Measurements from ENCODE around the gene RFTN1. TPM values are rescaled to one million over a fixed set of nuclear protein-coding genes. Genes with fewer than 3 reads are reported as not detected.

Gene RFTN1
- total and polyA plus RNA-seq, 10 of the 15 experiments (the other 5 are each of a cell fraction or from before 2014, with no cell fraction given) = 20.6 to 213 (median 147) TPM

DNA sequence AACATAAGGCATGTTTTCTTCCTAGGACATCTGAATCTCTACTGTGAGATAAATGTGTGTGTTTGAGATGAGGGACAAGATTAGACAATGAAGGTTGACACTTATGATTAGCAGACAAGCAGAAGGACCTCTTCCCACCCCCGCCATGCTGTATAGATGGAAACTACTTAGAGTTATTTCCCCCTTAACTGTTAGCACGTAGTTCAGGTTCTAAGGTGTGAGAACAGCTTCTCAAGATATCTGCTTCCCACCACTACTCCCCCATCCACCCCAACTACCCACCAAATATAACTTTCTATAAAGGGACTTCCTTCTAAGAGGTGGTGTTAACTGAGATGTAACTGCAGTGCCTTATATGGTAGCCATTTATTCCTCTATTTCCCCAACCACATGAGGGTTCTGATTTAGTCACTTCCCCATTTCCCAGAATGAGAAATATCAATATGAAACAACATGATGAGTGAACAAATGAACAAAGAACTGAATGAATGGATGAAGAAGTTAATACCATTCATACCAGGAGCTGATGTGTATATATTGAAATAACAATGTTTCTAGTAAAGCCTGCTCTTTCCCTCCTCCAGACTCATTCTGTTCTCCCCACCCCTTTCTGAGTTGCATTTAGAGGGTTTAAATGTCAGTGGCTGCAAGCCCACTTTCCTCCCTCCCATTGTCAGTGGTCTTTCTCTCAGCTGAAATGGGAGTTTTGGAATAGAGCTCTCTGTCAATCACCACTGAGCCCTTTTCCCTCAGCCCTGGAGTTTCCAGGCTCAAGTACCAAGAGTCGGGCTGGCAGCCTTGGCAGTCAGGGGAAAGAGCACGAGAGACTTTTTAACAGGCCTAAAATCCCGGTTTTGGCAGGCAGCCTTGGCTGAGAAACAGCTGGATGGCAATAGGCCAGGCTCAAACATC lies 7.7 kb upstream of the RFTN1 start (continued):
- TF ChIP-seq ATF7 (IDR thresholded peaks at IDR 0.05; ENCODE audit: low read depth) (peak; percentile 73), HDGF (IDR thresholded peaks at IDR 0.05) (no peak), NRF1 (conservative IDR thresholded peaks at IDR 0.05; ENCODE audit: low read depth, low read length) (no peak), EP300 (IDR thresholded peaks at IDR 0.05; ENCODE audit: borderline replicate concordance in 1 of 2, control insufficient read depth in 1 of 2, low read depth in 2 of 2, low read length in 2 of 2) (peak in 1 of 2 experiments; percentile 87; a peak in 3 of 4 replicates), SRF (IDR thresholded peaks at IDR 0.05; ENCODE audit: low read depth in 2 of 2, low read length in 2 of 2) (peak; percentile 72 to 99), RUNX3 (IDR thresholded peaks at IDR 0.05; ENCODE audit: low read length) (no peak), STAT3 (IDR thresholded peaks at IDR 0.05; ENCODE audit: low read depth, low read length) (no peak), SP1 (IDR thresholded peaks at IDR 0.05; ENCODE audit: low read depth, low read length) (no peak), LARP7 (IDR thresholded peaks at IDR 0.05) (no peak), SPI1 (IDR thresholded peaks at IDR 0.05; ENCODE audit: borderline replicate concordance, insufficient read depth, low read depth, low read length) (peak; percentile 96), IRF4 (IDR thresholded peaks at IDR 0.05; ENCODE audit: low read depth, low read length) (peak; percentile 76), TCF7 (IDR thresholded peaks at IDR 0.05; ENCODE audit: borderline replicate concordance) (peak; percentile 75), ZZZ3 (IDR thresholded peaks at IDR 0.05; ENCODE audit: control insufficient read depth, insufficient read length, low read depth) (no peak), PAX5 (IDR thresholded peaks at IDR 0.05; ENCODE audit: borderline replicate concordance, low read depth, low read length) (peak; percentile 65; the same call in 1 of the 2 replicates), CREB1 (IDR thresholded peaks at IDR 0.05; ENCODE audit: low read depth) (no peak), ZNF622 (IDR thresholded peaks at IDR 0.05) (no peak), IKZF1 (conservative IDR thresholded peaks at IDR 0.05) (peak; percentile 92), SREBF2 (IDR thresholded peaks at IDR 0.05; ENCODE audit: low read length) (no peak), BCL11A (IDR thresholded peaks at IDR 0.05; ENCODE audit: low read depth, low read length) (peak; percentile 71; the same call in 1 of the 2 replicates), TCF12 (IDR thresholded peaks at IDR 0.05; ENCODE audit: low read depth, low read length) (peak; percentile 57; the same call in 1 of the 2 replicates), EED (IDR thresholded peaks at IDR 0.05; ENCODE audit: low read depth) (peak; percentile 86), BRCA1 (IDR thresholded peaks at IDR 0.05; ENCODE audit: low read depth, low read length) (no peak), BHLHE40 (IDR thresholded peaks at IDR 0.05; ENCODE audit: borderline replicate concordance in 1 of 2, low read depth in 2 of 2, low read length in 1 of 2) (peak; percentile 7 to 8; a peak in 1 of 4 replicates)
- TF ChIP-seq, protein P1, sequence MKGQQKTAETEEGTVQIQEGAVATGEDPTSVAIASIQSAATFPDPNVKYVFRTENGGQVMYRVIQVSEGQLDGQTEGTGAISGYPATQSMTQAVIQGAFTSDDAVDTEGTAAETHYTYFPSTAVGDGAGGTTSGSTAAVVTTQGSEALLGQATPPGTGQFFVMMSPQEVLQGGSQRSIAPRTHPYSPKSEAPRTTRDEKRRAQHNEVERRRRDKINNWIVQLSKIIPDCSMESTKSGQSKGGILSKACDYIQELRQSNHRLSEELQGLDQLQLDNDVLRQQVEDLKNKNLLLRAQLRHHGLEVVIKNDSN (IDR thresholded peaks at IDR 0.05; ENCODE audit: borderline replicate concordance, extremely low read length, insufficient read depth, low read depth, low read length) = no peak
- TF ChIP-seq, protein P2, sequence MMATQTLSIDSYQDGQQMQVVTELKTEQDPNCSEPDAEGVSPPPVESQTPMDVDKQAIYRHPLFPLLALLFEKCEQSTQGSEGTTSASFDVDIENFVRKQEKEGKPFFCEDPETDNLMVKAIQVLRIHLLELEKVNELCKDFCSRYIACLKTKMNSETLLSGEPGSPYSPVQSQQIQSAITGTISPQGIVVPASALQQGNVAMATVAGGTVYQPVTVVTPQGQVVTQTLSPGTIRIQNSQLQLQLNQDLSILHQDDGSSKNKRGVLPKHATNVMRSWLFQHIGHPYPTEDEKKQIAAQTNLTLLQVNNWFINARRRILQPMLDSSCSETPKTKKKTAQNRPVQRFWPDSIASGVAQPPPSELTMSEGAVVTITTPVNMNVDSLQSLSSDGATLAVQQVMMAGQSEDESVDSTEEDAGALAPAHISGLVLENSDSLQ (IDR thresholded peaks at IDR 0.05) = peak; percentile 61
- TF ChIP-seq, protein P3, sequence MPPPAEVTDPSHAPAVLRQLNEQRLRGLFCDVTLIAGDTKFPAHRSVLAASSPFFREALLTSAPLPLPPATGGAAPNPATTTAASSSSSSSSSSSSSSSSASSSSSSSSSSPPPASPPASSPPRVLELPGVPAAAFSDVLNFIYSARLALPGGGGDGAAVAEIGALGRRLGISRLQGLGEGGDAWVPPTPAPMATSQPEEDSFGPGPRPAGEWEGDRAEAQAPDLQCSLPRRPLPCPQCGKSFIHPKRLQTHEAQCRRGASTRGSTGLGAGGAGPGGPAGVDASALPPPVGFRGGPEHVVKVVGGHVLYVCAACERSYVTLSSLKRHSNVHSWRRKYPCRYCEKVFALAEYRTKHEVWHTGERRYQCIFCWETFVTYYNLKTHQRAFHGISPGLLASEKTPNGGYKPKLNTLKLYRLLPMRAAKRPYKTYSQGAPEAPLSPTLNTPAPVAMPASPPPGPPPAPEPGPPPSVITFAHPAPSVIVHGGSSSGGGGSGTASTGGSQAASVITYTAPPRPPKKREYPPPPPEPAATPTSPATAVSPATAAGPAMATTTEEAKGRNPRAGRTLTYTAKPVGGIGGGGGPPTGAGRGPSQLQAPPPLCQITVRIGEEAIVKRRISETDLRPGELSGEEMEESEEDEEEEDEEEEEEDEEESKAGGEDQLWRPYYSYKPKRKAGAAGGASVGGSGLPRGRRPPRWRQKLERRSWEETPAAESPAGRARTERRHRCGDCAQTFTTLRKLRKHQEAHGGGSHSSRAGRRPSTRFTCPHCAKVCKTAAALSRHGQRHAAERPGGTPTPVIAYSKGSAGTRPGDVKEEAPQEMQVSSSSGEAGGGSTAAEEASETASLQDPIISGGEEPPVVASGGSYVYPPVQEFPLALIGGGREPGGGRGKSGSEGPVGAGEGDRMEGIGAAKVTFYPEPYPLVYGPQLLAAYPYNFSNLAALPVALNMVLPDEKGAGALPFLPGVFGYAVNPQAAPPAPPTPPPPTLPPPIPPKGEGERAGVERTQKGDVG (CRISPR knock-in tag; IDR thresholded peaks at IDR 0.05) = no peak
